ENCODE results near the gene AP2B1.

AP2B1 gene

GRCh38 chr17:35575759-35576158, 11.4 kb upstream of the AP2B1 start:
- TF ChIP-seq CTCF (IDR thresholded peaks at IDR 0.05; ENCODE audit: low read depth, low read length): no peak
- DNase-seq (ENCODE audit: extremely low read depth, low read depth): no peak

GRCh38 chr17:35577830-35578196, 9.3 kb upstream of the AP2B1 start:
- no peak for DNase-seq (ENCODE audit: extremely low read depth, low read depth)

GRCh38 chr17:35578197-35578928, 8.8 kb upstream of the AP2B1 start, which contains the start of gene PEX12:
PEX12 (minus strand) TSS chr17:35578571; CDS start chr17:35578021, 550 bp downstream.
- no peak; the same call in none of the 2 replicates for TF ChIP-seq CTCF (IDR thresholded peaks at IDR 0.05; ENCODE audit: low read depth, low read length)
- DNase-seq (ENCODE audit: extremely low read depth, low read depth): peak; percentile 58

More at GRCh38 chr17:35577830-35578196, 9.3 kb upstream of the AP2B1 start:
- TF ChIP-seq CTCF (IDR thresholded peaks at IDR 0.05; ENCODE audit: low read depth, low read length): no peak

GRCh38 chr17:35578929-35579432, 8.1 kb upstream of the AP2B1 start:
- no peak for TF ChIP-seq CTCF (IDR thresholded peaks at IDR 0.05; ENCODE audit: low read depth, low read length)
- no peak for DNase-seq (ENCODE audit: extremely low read depth, low read depth)

- no peak for DNase-seq (ENCODE audit: extremely low read depth, low read depth)
- TF ChIP-seq CTCF (IDR thresholded peaks at IDR 0.05; ENCODE audit: low read depth, low read length): no peak
Observed at GRCh38 chr17:35584061-35584460, 3.1 kb upstream of the AP2B1 start.

GRCh38 chr17:35586569-35587073, 501 bp upstream of the AP2B1 start:
- no peak for TF ChIP-seq CTCF (IDR thresholded peaks at IDR 0.05; ENCODE audit: low read depth, low read length)

GRCh38 chr17:35588196-35588920, 1.2 kb downstream of the AP2B1 start:
- no peak for TF ChIP-seq CTCF (IDR thresholded peaks at IDR 0.05; ENCODE audit: low read depth, low read length)
- DNase-seq (ENCODE audit: extremely low read depth, low read depth): no peak

More at GRCh38 chr17:35586569-35587073, 501 bp upstream of the AP2B1 start:
- no peak for DNase-seq (ENCODE audit: extremely low read depth, low read depth)

Measured in AG09319 (cell line).